Prostate gland (tissue), 2 donors: ENCODE results near the gene FNDC3B. TPM values are rescaled to one million over a fixed set of nuclear protein-coding genes. Genes with fewer than 3 reads are reported as not detected.

Source experiments
- DNase-seq: peaks from one replicate; pipeline ENCODE4 v3.0.0-alpha.2; 2019; ENCODE audit warnings: low spot score
- H3K27ac ChIP-seq, 2 donors: fragments of 200-600 bp; sonication (generic); 2 replicates each; pipeline ENCODE4 v1.5.1; 2017 to 2019
- H3K27me3 ChIP-seq: fragments of 200-600 bp; sonication (generic); replicated peaks from 2 replicates; pipeline ENCODE4 v1.5.1; 2019; ENCODE audit not compliant: insufficient read depth
- H3K36me3 ChIP-seq, 2 donors: fragments of 200-600 bp; sonication (generic); 1 replicate in 1 of 2; 2 replicates in 1 of 2; pipeline versions ENCODE4 v1.5.1 to v1.8.1; 2017 to 2019
- H3K4me1 ChIP-seq: fragments of 200-600 bp; sonication (generic); replicated peaks from 2 replicates; pipeline ENCODE4 v1.5.1; 2019
- H3K4me3 ChIP-seq, 2 donors: fragments of 200-600 bp; sonication (generic); 2 replicates each; pipeline ENCODE4 v1.5.1; 2017 to 2019
- H3K9me3 ChIP-seq: fragments of 200-600 bp; sonication (generic); 2 replicates; pipeline ENCODE4 v1.5.1; 2017
- CTCF ChIP-seq, 4 experiments: fragments of 200-600 bp in 2 of 4; fragments of 450-650 bp in 2 of 4; sonication (generic) in 2 of 4; IDR thresholded peaks; 1 replicate in 3 of 4; 2 replicates in 1 of 4; pipeline ENCODE4 v1.5.1; 2016 to 2019; ENCODE audit warnings: antibody characterized with exemption in 4 of 4, mild to moderate bottlenecking in 2 of 4, moderate library complexity in 2 of 4
- POLR2A ChIP-seq: fragments of 450-650 bp; IDR thresholded peaks from one replicate; pipeline ENCODE4 v1.6.1; 2016; ENCODE audit warnings: antibody characterized with exemption, mild to moderate bottlenecking
- POLR2AphosphoS5 ChIP-seq: sonication (generic); formaldehyde crosslinking; IDR thresholded peaks from one replicate; pipeline ENCODE4 v1.6.1; 2017; ENCODE audit warnings: antibody characterized with exemption
- WGBS: methylation state at CpG from one replicate; pipeline ENCODE4 v1.1.5; 2018; 5-methylcytosine and 5-hydroxymethylcytosine counted together
- intact Hi-C: fragments of 100-400 bp; cut with DNase I; formaldehyde crosslinking; loops from one replicate; pipeline ENCODE4 v1.14.2; 2022
- total RNA-seq, 2 donors: library from RNA; depleted of rRNA; stranded (reverse); fragments of >200 nt; gene quantifications; one replicate each; pipeline ENCODE4 v1.1.0, GENCODE V29; 2016

Gene FNDC3B
- total RNA-seq, 2 donors from 2014 or later = 35.9 to 62.4 TPM

- H3K27me3 ChIP-seq = no peaks in the 10 kb centered on the region
- no peaks in the 10 kb centered on the region for H3K36me3 ChIP-seq
- intact Hi-C loops = no loop called here
- DNase-seq = no peak
- H3K4me3 ChIP-seq = no peak overlapping the region
- WGBS = 83% methylated on average over 3 of the region's 3 CpGs
- no peaks in the 10 kb centered on the region for H3K9me3 ChIP-seq
- peaks cover 10% of the 10 kb centered on the region for H3K4me1 ChIP-seq
- no peak overlapping the region for H3K27ac ChIP-seq
- no peak for TF ChIP-seq POLR2A
- TF ChIP-seq POLR2AphosphoS5 = no peak
- TF ChIP-seq CTCF (IDR thresholded peaks at IDR 0.05) = no peak
Observed at GRCh38 chr3:172167892-172168648, 128.7 kb downstream of the FNDC3B start.

- Histone ChIP-seq H3K4me1 (peaks cover 10% of the 10 kb centered on the region), H3K4me3 (no peak overlapping the region), H3K27ac (no peak overlapping the region), H3K36me3 (no peaks in the 10 kb centered on the region), H3K27me3 (no peaks in the 10 kb centered on the region), H3K9me3 (no peaks in the 10 kb centered on the region)
- intact Hi-C loops = no loop called here
- 76% methylated on average over 5 of the region's 5 CpGs for WGBS
- TF ChIP-seq CTCF (IDR thresholded peaks at IDR 0.05) (no peak), POLR2A (no peak)
- no peak for DNase-seq
Observed at GRCh38 chr3:172170073-172170709, 130.8 kb downstream of the FNDC3B start.

DNA sequence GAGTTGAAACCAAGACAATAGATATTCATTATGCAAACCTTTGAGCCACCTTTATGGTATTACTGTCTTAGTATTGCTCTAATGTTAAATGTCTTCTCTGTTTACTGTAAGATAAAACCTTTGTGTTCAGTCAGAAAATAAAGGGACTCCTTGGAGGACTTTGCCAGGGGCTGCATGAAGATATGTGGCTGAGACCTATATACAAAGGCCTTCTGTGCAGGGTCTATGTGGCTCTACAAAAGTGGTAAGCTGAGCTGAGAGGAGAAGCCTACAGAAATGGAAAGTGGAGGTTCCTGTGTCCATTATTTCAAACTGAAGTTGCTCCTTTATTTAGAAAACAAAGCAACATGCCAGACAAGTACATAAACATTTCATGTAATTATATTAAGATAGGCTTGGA lies 131.5 kb downstream of the FNDC3B start:
- Histone ChIP-seq H3K27me3 (no peaks in the 10 kb centered on the region), H3K9me3 (no peaks in the 10 kb centered on the region), H3K27ac (no peak overlapping the region), H3K4me3 (no peak overlapping the region), H3K4me1 (peaks cover 10% of the 10 kb centered on the region), H3K36me3 (no peaks in the 10 kb centered on the region)
- DNase-seq = no peak
- no peak for TF ChIP-seq CTCF (IDR thresholded peaks at IDR 0.05)
- no peak for TF ChIP-seq POLR2AphosphoS5
- TF ChIP-seq POLR2A = no peak
- intact Hi-C loops = no loop called here

DNA sequence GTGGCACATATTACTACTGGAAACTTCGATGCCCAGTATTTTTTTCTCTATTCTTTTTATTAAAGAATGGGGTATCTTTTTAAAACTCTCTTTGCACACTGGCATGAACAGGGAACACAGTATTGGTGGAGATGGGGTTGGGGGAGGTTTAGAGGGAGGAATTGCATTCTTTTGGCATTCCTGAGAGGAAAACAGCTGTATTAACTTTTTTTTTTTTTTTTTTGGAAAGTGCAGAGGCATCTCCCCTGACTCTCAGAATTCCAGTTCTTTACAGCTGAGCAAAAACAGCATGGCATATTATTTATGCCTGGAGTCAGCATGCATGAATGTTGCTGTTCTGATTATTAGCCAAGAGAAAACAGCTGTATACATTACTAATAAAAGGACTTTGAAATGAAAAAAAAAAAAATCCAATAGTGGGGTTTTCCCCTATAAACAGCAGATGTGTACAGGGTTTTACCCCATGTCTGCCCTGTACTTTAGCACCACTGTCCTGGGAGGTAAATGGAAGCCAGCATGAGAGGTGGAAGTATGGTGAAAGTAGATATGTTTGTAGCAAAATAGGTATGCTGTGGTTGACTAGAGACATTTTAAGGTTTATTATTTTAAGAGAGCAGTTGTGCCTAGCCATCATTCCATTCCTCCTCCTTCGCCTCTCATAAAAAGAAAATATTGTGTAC lies 132.2 kb downstream of the FNDC3B start:
- no peak overlapping the region for H3K27ac ChIP-seq
- WGBS = 60% methylated on average over 2 of the region's 2 CpGs
- DNase-seq = no peak
- H3K9me3 ChIP-seq = no peaks in the 10 kb centered on the region
- no peaks in the 10 kb centered on the region for H3K36me3 ChIP-seq
- TF ChIP-seq CTCF (IDR thresholded peaks at IDR 0.05) (no peak), POLR2AphosphoS5 (no peak), POLR2A (no peak)
- peaks cover 10% of the 10 kb centered on the region for H3K4me1 ChIP-seq
- intact Hi-C loops = no loop called here
- H3K4me3 ChIP-seq = no peak overlapping the region
- no peaks in the 10 kb centered on the region for H3K27me3 ChIP-seq
